K562 (cell line): ENCODE measurements around the gene DCST1. TPM values are rescaled to one million over a fixed set of nuclear protein-coding genes. Genes with fewer than 3 reads are reported as not detected.

ENCODE experiments used
- CBFA2T3 ChIP-seq: fragments of 450-650 bp; IDR thresholded peaks from 2 replicates; pipeline ENCODE4 v1.6.1; 2017
- CC2D1A ChIP-seq: fragments of 450-650 bp; IDR thresholded peaks from 2 replicates; pipeline ENCODE4 v1.6.1; 2017; ENCODE audit warnings: mild to moderate bottlenecking
- EP300 ChIP-seq: IDR thresholded peaks from 2 replicates; pipeline ENCODE4 v1.6.1; 2012; ENCODE audit warnings: low read length, improper control_type of control experiment
- FOXJ3 ChIP-seq: sonication (generic); formaldehyde crosslinking; IDR thresholded peaks from 2 replicates; pipeline ENCODE4 v1.4.0; 2020; ENCODE audit warnings: mild to moderate bottlenecking, missing genetic modification reagents
- HMG20B ChIP-seq: fragments of 250-450 bp; sonication (Bioruptor Pico); IDR thresholded peaks from 2 replicates; pipeline ENCODE4 v1.5.0; 2021; ENCODE audit warnings: mild to moderate bottlenecking
- KLF10 ChIP-seq: fragments of 250-450 bp; sonication (Bioruptor Pico); IDR thresholded peaks from 2 replicates; pipeline ENCODE4 v1.6.1; 2021; ENCODE audit warnings: matching md5 sums
- MAZ ChIP-seq, 2 experiments: fragments of 450-650 bp in 1 of 2; sonication (generic) in 1 of 2; formaldehyde crosslinking; IDR thresholded peaks in 1 of 2; conservative IDR thresholded peaks in 1 of 2; 2 replicates each; pipeline versions ENCODE4 v1.4.0 to v1.5.0; 2020; ENCODE audit warnings: mild to moderate bottlenecking in 1 of 2, missing genetic modification reagents in 1 of 2
- NUFIP1 ChIP-seq: fragments of 450-650 bp; IDR thresholded peaks from 2 replicates; pipeline ENCODE4 v1.6.1; 2018; ENCODE audit not compliant: partially characterized antibody
- PCBP1 ChIP-seq: fragments of 200-400 bp; formaldehyde crosslinking; IDR thresholded peaks from 2 replicates; pipeline ENCODE4 v1.6.1; 2018; ENCODE audit warnings: mild to moderate bottlenecking, low read depth, low read length; ENCODE audit not compliant: poor library complexity, severe bottlenecking
- SAP30 ChIP-seq: fragments of 200-600 bp; sonication (generic); IDR thresholded peaks from 2 replicates; pipeline ENCODE4 v1.6.1; 2012; ENCODE audit warnings: borderline replicate concordance, low read depth, mild to moderate bottlenecking, moderate library complexity, low read length, control low read depth, inconsistent platforms; ENCODE audit not compliant: insufficient read depth, poor library complexity, severe bottlenecking
- TEAD2 ChIP-seq: fragments of 450-650 bp; IDR thresholded peaks from 2 replicates; pipeline ENCODE4 v1.6.1; 2016; ENCODE audit warnings: missing genetic modification characterization, control low read depth, missing compliant biosample characterization
- XRCC3 ChIP-seq: fragments of 450-650 bp; IDR thresholded peaks from 2 replicates; pipeline ENCODE4 v1.6.1; 2017; ENCODE audit warnings: mild to moderate bottlenecking, moderate library complexity
- ZNF165 ChIP-seq: fragments of 250-450 bp; sonication (Bioruptor Pico); IDR thresholded peaks from 2 replicates; pipeline ENCODE4 v1.4.0; 2020; ENCODE audit warnings: borderline replicate concordance
- polyA plus RNA-seq, 8 experiments: library from polyadenylated mRNA; depleted of rRNA in 4 of 8; stranded (reverse) in 5 of 8; unstranded in 3 of 8; fragments of >200 nt; fragmentation: Nextera tagmentation in 2 of 8; fragmentation: Illumina TruSeq in 1 of 8; extraction: Ambion mirVana in 2 of 8; extraction: Trizol in 1 of 8; gene quantifications; 2 replicates each; pipeline versions ENCODE4 v1.2.1 to v1.2.3, GENCODE V29; 2011 to 2014; ENCODE audit warnings: inconsistent platforms in 1 of 8, missing spikeins in 1 of 8
- total RNA-seq, 7 experiments: library from RNA; depleted of rRNA in 6 of 7; stranded (reverse); fragments of >200 nt in 6 of 7; fragmentation: Illumina TruSeq in 2 of 7; extraction: Trizol in 2 of 7; gene quantifications; 2 replicates each; pipeline versions ENCODE4 v1.2.1 to v1.2.3, GENCODE V29; 2011 to 2021; ENCODE audit warnings: low replicate concordance in 1 of 7
- TF ChIP-seq, protein P1 (sequence below): fragments of 200-600 bp; sonication (generic); IDR thresholded peaks from one replicate; pipeline ENCODE4 v1.6.1; 2012; ENCODE audit warnings: mild to moderate bottlenecking, low read depth, low read length, inconsistent platforms
- TF ChIP-seq, protein P2 (sequence below): fragments of 450-650 bp; conservative IDR thresholded peaks from 2 replicates; pipeline ENCODE4 v1.6.1; 2016; ENCODE audit warnings: missing genetic modification characterization, low read depth, mild to moderate bottlenecking, missing compliant biosample characterization, moderate library complexity

The DCST1 gene
- total and polyA plus RNA-seq, 9 of the 15 experiments (the other 6 are each of a cell fraction or from before 2014, with no cell fraction given): not detected

DNA sequence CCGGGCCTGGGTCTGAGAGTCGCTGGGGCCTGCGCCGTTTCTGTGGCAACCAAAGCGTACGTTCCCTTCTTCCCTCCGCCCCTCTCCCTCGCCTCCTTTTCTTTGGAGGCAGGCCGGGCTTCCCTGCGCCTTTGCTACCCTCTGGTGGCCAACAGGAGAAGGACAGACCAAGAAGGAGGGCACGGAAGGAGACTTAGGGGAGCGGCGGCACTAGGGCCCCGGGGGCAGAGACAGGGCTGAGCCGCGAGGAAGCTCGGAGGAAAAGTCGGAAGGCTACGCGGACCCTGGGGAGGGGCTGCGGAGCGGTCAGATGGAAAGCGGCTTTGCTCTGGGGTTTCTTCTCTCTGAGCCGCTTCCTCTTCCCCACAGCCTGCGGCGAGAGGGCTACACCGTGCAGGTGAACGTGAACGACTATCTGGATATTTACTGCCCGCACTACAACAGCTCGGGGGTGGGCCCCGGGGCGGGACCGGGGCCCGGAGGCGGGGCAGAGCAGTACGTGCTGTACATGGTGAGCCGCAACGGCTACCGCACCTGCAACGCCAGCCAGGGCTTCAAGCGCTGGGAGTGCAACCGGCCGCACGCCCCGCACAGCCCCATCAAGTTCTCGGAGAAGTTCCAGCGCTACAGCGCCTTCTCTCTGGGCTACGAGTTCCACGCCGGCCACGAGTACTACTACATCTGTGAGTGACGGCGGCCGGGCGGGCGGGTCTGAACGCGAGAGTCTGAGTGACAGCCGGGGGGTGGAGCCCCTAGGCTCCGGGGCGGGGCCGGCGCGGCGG, 51.3 kb downstream of the DCST1 start (continued):
- TF ChIP-seq, protein P1, sequence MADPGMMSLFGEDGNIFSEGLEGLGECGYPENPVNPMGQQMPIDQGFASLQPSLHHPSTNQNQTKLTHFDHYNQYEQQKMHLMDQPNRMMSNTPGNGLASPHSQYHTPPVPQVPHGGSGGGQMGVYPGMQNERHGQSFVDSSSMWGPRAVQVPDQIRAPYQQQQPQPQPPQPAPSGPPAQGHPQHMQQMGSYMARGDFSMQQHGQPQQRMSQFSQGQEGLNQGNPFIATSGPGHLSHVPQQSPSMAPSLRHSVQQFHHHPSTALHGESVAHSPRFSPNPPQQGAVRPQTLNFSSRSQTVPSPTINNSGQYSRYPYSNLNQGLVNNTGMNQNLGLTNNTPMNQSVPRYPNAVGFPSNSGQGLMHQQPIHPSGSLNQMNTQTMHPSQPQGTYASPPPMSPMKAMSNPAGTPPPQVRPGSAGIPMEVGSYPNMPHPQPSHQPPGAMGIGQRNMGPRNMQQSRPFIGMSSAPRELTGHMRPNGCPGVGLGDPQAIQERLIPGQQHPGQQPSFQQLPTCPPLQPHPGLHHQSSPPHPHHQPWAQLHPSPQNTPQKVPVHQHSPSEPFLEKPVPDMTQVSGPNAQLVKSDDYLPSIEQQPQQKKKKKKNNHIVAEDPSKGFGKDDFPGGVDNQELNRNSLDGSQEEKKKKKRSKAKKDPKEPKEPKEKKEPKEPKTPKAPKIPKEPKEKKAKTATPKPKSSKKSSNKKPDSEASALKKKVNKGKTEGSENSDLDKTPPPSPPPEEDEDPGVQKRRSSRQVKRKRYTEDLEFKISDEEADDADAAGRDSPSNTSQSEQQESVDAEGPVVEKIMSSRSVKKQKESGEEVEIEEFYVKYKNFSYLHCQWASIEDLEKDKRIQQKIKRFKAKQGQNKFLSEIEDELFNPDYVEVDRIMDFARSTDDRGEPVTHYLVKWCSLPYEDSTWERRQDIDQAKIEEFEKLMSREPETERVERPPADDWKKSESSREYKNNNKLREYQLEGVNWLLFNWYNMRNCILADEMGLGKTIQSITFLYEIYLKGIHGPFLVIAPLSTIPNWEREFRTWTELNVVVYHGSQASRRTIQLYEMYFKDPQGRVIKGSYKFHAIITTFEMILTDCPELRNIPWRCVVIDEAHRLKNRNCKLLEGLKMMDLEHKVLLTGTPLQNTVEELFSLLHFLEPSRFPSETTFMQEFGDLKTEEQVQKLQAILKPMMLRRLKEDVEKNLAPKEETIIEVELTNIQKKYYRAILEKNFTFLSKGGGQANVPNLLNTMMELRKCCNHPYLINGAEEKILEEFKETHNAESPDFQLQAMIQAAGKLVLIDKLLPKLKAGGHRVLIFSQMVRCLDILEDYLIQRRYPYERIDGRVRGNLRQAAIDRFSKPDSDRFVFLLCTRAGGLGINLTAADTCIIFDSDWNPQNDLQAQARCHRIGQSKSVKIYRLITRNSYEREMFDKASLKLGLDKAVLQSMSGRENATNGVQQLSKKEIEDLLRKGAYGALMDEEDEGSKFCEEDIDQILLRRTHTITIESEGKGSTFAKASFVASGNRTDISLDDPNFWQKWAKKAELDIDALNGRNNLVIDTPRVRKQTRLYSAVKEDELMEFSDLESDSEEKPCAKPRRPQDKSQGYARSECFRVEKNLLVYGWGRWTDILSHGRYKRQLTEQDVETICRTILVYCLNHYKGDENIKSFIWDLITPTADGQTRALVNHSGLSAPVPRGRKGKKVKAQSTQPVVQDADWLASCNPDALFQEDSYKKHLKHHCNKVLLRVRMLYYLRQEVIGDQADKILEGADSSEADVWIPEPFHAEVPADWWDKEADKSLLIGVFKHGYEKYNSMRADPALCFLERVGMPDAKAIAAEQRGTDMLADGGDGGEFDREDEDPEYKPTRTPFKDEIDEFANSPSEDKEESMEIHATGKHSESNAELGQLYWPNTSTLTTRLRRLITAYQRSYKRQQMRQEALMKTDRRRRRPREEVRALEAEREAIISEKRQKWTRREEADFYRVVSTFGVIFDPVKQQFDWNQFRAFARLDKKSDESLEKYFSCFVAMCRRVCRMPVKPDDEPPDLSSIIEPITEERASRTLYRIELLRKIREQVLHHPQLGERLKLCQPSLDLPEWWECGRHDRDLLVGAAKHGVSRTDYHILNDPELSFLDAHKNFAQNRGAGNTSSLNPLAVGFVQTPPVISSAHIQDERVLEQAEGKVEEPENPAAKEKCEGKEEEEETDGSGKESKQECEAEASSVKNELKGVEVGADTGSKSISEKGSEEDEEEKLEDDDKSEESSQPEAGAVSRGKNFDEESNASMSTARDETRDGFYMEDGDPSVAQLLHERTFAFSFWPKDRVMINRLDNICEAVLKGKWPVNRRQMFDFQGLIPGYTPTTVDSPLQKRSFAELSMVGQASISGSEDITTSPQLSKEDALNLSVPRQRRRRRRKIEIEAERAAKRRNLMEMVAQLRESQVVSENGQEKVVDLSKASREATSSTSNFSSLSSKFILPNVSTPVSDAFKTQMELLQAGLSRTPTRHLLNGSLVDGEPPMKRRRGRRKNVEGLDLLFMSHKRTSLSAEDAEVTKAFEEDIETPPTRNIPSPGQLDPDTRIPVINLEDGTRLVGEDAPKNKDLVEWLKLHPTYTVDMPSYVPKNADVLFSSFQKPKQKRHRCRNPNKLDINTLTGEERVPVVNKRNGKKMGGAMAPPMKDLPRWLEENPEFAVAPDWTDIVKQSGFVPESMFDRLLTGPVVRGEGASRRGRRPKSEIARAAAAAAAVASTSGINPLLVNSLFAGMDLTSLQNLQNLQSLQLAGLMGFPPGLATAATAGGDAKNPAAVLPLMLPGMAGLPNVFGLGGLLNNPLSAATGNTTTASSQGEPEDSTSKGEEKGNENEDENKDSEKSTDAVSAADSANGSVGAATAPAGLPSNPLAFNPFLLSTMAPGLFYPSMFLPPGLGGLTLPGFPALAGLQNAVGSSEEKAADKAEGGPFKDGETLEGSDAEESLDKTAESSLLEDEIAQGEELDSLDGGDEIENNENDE: no peak
- TF ChIP-seq, protein P2, sequence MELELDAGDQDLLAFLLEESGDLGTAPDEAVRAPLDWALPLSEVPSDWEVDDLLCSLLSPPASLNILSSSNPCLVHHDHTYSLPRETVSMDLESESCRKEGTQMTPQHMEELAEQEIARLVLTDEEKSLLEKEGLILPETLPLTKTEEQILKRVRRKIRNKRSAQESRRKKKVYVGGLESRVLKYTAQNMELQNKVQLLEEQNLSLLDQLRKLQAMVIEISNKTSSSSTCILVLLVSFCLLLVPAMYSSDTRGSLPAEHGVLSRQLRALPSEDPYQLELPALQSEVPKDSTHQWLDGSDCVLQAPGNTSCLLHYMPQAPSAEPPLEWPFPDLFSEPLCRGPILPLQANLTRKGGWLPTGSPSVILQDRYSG: no peak
- TF ChIP-seq HMG20B (CRISPR knock-in tag): no peak
- TF ChIP-seq CC2D1A: peak; percentile 95
- peak; percentile 19; the same call in 1 of the 2 replicates for TF ChIP-seq EP300
- TF ChIP-seq TEAD2 (tag): no peak
- TF ChIP-seq MAZ (CRISPR knock-in tag; conservative IDR thresholded peaks at IDR 0.05 in 1 of 2, IDR thresholded peaks at IDR 0.05 in 1 of 2): peak; percentile 86 to 95
- TF ChIP-seq CBFA2T3: no peak
- TF ChIP-seq ZNF165 (CRISPR knock-in tag): no peak
- no peak for TF ChIP-seq XRCC3
- no peak for TF ChIP-seq PCBP1
- TF ChIP-seq FOXJ3 (CRISPR knock-in tag): no peak
- no peak for TF ChIP-seq NUFIP1
- TF ChIP-seq SAP30: peak; percentile 73
- no peak for TF ChIP-seq KLF10 (CRISPR knock-in tag)
